K562 treated with DMSO at 1 percent for 48 hours (cell line): Measurements from ENCODE around the gene RHOT1. TPM values are rescaled to one million over a fixed set of nuclear protein-coding genes. Genes with fewer than 3 reads are reported as not detected.

Experiments
- total RNA-seq: library from RNA; unstranded; fragments of 300-600 nt; gene quantifications from 2 replicates; pipeline ENCODE4 v1.2.3, GENCODE V29; 2022; ENCODE audit warnings: low replicate concordance; ENCODE audit errors: extremely low read depth

RHOT1 gene
- total RNA-seq: not detected in 2 replicates

DNA sequence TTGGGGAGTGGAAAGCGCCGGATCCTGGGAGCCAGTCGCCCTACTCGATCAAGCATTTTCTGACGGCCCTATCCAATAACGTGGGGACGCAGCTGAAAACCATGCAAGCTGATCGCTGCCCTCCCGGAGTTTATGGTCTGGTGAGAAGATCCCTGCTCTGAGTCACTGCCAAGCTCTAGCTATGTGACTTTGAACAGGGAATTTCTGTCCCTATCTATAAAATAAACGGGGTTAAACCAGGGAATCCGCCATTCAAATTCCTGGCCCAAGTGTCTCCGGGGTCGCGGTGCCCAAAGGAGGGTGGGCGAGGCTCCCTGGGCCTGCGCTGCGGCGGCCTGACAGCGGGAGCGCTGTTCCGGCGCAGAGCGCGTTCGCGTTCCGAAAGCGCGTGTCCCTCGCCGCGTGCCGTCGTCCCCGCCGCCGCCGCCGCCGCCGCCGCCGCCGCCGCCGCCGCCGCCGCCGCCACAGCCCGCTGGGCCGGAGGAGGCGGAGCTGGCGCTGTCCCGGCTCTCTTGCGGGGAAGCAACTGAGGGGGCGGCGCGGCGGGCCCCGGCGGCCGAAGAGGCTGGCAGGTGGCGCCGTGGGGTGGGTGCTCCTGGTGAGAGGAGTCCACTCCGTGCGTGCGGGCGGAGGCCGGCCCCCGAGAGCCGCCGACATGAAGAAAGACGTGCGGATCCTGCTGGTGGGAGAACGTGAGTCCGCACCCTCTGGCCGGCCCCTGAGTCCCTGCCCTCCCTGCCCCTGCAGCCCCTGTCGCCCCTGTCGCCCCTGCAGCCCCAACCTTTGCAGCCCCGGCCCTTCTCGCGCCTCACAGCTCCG lies at the start of gene RHOT1:
RHOT1 (plus strand) TSS at position 465 of the 819 bp plus-strand sequence; CDS start at position 656, 191 bp downstream.

DNA sequence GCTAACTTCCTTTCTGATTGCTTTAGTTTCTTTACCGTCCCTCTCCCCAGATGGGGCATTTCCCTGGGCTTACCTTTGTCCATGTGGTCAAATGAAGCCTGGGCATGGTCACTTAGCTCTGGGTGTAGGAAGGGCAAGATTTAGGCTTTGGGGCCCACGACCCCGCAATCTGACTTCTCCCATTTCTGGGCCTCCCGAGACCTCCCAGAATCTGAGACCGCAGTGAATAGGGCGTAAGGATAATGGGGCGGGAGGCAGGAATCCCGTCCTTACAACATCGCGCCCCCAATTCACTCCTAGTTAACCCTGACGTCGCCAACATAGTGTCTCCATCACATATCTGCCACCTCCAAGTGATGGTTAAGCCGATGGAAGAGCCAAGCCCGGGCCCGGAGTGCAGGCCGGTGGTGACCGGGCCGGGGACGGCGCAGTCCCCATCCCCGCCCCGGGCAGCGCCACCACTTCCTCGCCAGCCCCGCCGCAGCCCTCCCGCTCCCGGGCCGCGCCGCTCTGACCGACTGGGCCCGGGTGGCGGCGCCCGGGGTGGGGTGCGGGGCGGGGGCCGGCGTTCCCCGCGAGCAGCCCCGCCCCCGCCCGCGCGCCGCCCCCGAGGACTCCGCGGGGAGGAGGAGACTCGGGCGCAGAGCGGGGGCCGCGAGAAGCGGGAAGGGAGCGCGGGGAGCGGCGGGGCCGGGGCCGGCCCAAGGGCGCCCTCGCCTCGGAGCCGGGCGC lies 123.1 kb downstream of the RHOT1 start, which contains the start of gene RHBDL3:
RHBDL3 (plus strand) TSS at position 641 of the 732 bp plus-strand sequence. CDS start 358 bp downstream, outside the sequence.

Other genes starting within 250 kb of the RHOT1 start
- gene UTP6, start 240.8 kb upstream of the RHOT1 start, total RNA-seq: not detected in 2 replicates
- not detected in 2 replicates for gene SUZ12, start 205.5 kb upstream of the RHOT1 start, total RNA-seq
- not detected in 2 replicates for gene LRRC37B, start 135.1 kb upstream of the RHOT1 start, total RNA-seq
- not detected in 2 replicates for gene RHBDL3, start 123.3 kb downstream of the RHOT1 start, total RNA-seq
- gene C17orf75, start 199.7 kb downstream of the RHOT1 start, total RNA-seq: not detected in 2 replicates
- not detected in 2 replicates for gene ZNF207, start 207.7 kb downstream of the RHOT1 start, total RNA-seq